Activated B cell treated with CpG ODN at 0.5 μM for 24 hours (primary cell): ENCODE measurements around the gene DCDC2. TPM values are rescaled to one million over a fixed set of nuclear protein-coding genes. Genes with fewer than 3 reads are reported as not detected.

Source experiments
- ATAC-seq: fragments of 200-7000 bp; cut with Tn5 transposase; one replicate; pipeline ENCODE4 v1.10.0; 2021; ENCODE audit warnings: low read depth, mild to moderate bottlenecking, moderate library complexity
- CTCF ChIA-PET: fragments of 350-600 bp; sonication (Branson Sonifier 250); formaldehyde crosslinking; loops from one replicate; lab custom pipeline; 2021; ENCODE audit warnings: antibody characterized with exemption; lab: Charles Lee
- POLR2A ChIA-PET: fragments of 350-600 bp; sonication (Branson Sonifier 250); formaldehyde crosslinking; loops from one replicate; lab custom pipeline; 2021; ENCODE audit warnings: antibody characterized with exemption; lab: Charles Lee
- DNase-seq: peaks from one replicate; pipeline ENCODE4 v3.0.0; 2022
- H3K27ac Mint-ChIP-seq: one replicate; pipeline ENCODE4 v1.8.0; 2020; ENCODE audit warnings: mixed read lengths
- H3K27me3 Mint-ChIP-seq: one replicate; pipeline ENCODE4 v1.8.0; 2021; ENCODE audit warnings: mixed read lengths
- H3K36me3 Mint-ChIP-seq: one replicate; pipeline ENCODE4 v1.8.0; 2021; ENCODE audit warnings: low read depth, mixed read lengths
- H3K4me1 Mint-ChIP-seq: one replicate; pipeline ENCODE4 v1.8.0; 2021; ENCODE audit warnings: mixed read lengths
- H3K4me3 Mint-ChIP-seq: one replicate; pipeline ENCODE4 v1.8.0; 2020; ENCODE audit warnings: mild to moderate bottlenecking, mixed read lengths
- H3K9me3 Mint-ChIP-seq: one replicate; pipeline ENCODE4 v1.8.0; 2020; ENCODE audit warnings: mixed read lengths
- CTCF ChIP-seq: fragments of 200-600 bp; IDR thresholded peaks from one replicate; pipeline ENCODE4 v1.8.0; 2022; ENCODE audit warnings: antibody characterized with exemption, mild to moderate bottlenecking
- intact Hi-C: fragments of 100-400 bp; cut with micrococcal nuclease; formaldehyde crosslinking; loops from one replicate; pipeline ENCODE4 v1.15.1; 2024
- total RNA-seq: library from RNA; stranded (reverse); gene quantifications from 2 replicates; pipeline ENCODE4 v1.2.3, GENCODE V29; 2022

Gene DCDC2
- not detected in 2 replicates for total RNA-seq

- H3K27me3 Mint-ChIP-seq = peaks cover 11% of the 10 kb centered on the region
- no peaks in the 10 kb centered on the region for H3K36me3 Mint-ChIP-seq
- peak; percentile 6 for ATAC-seq
- intact Hi-C loops = no loop called here
- ChIA-PET POLR2A (no interaction called here), CTCF (no interaction called here)
- peak within 1 kb of the TSS; percentile 83 for H3K4me3 Mint-ChIP-seq
- no peak for TF ChIP-seq CTCF
- H3K4me1 Mint-ChIP-seq = peaks cover 20% of the 10 kb centered on the region
- peak; percentile 22 for DNase-seq
- H3K27ac Mint-ChIP-seq = no peak within 1 kb of the TSS
- H3K9me3 Mint-ChIP-seq = no peaks in the 10 kb centered on the region
Measured at GRCh38 chr6:24357336-24358218, at the start of gene DCDC2. Gene DCDC2, minus strand, starts transcription at chr6:24358059. Its CDS starts 309 bp downstream, at chr6:24357750.

GRCh38 chr6:24405262-24405661 lies 47.4 kb upstream of the DCDC2 start:
- H3K4me1 Mint-ChIP-seq = peaks cover 29% of the 10 kb centered on the region
- CTCF ChIA-PET = interaction anchor here (0.9 kb wide), 1 partner anchor 9 kb away, joined by 3 read pairs; no protein-coding TSS in a partner anchor
- no peaks in the 10 kb centered on the region for H3K9me3 Mint-ChIP-seq
- no peak overlapping the region for H3K4me3 Mint-ChIP-seq
- intact Hi-C loops = no loop called here
- H3K36me3 Mint-ChIP-seq = peaks cover 31% of the 10 kb centered on the region
- DNase-seq = no peak
- H3K27ac Mint-ChIP-seq = no peak overlapping the region
- POLR2A ChIA-PET = no interaction called here
- TF ChIP-seq CTCF = no peak
- no peak for ATAC-seq
- no peaks in the 10 kb centered on the region for H3K27me3 Mint-ChIP-seq

DNA sequence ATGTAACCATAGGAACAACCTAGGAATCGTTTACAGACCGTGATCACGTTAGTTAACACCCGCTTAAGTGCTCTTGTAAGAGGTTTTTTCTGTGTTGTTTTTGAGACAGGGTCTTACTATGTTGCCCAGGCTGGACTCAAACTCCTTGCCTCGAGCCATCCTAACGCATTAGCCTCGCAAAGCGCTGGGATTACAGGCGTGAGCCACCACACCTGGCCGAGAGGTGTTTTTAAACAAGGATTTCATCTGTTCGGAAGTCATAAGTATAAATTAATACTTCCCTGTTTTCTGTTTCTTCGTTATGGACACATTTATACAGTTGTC lies 45.6 kb upstream of the DCDC2 start:
- no peak for ATAC-seq
- Mint-ChIP-seq H3K36me3 (peaks cover 20% of the 10 kb centered on the region), H3K4me3 (peak overlapping the region; percentile 96), H3K4me1 (peaks cover 31% of the 10 kb centered on the region), H3K27ac (peak overlapping the region; percentile 78), H3K27me3 (peaks cover 5% of the 10 kb centered on the region), H3K9me3 (no peaks in the 10 kb centered on the region)
- ChIA-PET CTCF (no interaction called here), POLR2A (no interaction called here)
- no peak for TF ChIP-seq CTCF
- no peak for DNase-seq
- intact Hi-C loops = loop anchor here (2.0 to 5.0 kb wide), 2 partner anchors 43 to 121 kb away; no protein-coding TSS in a partner anchor

DNA sequence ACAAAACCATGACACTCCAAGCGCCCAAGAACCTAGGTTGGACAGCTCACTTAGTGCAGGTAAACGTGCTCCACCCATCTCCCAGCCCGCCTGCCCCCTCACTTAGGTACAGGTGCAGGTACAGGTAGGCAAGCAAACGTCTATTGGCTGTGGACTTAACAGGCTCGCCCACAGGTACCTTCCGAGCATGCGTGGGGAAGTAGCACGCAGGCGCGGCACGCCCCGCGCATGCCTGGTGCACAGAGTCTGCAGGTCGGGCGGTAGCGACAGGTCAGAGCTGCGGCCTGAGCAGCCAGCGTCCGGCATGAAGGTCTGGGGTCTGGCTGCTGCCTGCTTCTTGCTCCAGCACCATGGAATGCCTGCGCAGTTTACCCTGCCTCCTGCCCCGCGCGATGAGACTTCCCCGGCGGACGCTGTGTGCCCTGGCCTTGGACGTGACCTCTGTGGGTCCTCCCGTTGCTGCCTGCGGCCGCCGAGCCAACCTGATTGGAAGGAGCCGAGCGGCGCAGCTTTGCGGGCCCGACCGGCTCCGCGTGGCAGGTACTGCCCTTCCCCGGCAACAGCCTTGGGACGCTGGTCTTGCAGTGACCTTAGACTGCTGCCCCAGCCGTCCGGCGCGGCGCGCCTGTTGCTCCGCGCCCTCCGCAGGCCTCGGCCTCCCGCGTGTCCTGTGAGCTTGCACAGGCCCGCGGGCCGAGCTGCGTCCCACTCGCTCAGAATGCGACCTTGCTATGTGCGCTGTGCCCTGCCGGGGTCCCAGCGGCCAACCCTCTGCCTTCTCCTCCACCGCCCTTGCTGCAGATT lies 45.0 kb upstream of the DCDC2 start, which contains the start of gene MRS2:
TSS of gene MRS2 (plus strand) at position 240 of the 804 bp plus-strand sequence. CDS start at position 351, 111 bp downstream.
- TF ChIP-seq CTCF = no peak
- H3K4me3 Mint-ChIP-seq = peak within 1 kb of the TSS; percentile 96
- H3K27ac Mint-ChIP-seq = peak within 1 kb of the TSS; percentile 78
- DNase-seq (peak; percentile 75), ATAC-seq (peak; percentile 96)
- peaks cover 8% of the 10 kb centered on the region for H3K27me3 Mint-ChIP-seq
- peaks cover 31% of the 10 kb centered on the region for H3K4me1 Mint-ChIP-seq
- H3K36me3 Mint-ChIP-seq = peaks cover 16% of the 10 kb centered on the region
- CTCF ChIA-PET = no interaction called here
- intact Hi-C loops = loop anchor here (2.0 to 5.0 kb wide), 2 partner anchors 42 to 121 kb away; no protein-coding TSS in a partner anchor
- no peaks in the 10 kb centered on the region for H3K9me3 Mint-ChIP-seq
- POLR2A ChIA-PET = no interaction called here
